Fibroblast of lung (primary cell): ENCODE measurements around the gene CCDC169.

Experiments used
- CTCF ChIP-seq, 2 donors: IDR thresholded peaks in 1 of 2; conservative IDR thresholded peaks in 1 of 2; 1 replicate in 1 of 2; 2 replicates in 1 of 2; pipeline ENCODE4 v1.5.1; 2011 to 2012; ENCODE audit warnings: low read length in 2 of 2, control low read depth in 1 of 2, inconsistent platforms in 1 of 2, low read depth in 1 of 2, mild to moderate bottlenecking in 1 of 2
- EZH2 ChIP-seq: IDR thresholded peaks from 2 replicates; pipeline ENCODE4 v1.5.1; 2012; ENCODE audit warnings: low read length, control low read depth, mild to moderate bottlenecking; ENCODE audit errors: missing control alignments

DNA sequence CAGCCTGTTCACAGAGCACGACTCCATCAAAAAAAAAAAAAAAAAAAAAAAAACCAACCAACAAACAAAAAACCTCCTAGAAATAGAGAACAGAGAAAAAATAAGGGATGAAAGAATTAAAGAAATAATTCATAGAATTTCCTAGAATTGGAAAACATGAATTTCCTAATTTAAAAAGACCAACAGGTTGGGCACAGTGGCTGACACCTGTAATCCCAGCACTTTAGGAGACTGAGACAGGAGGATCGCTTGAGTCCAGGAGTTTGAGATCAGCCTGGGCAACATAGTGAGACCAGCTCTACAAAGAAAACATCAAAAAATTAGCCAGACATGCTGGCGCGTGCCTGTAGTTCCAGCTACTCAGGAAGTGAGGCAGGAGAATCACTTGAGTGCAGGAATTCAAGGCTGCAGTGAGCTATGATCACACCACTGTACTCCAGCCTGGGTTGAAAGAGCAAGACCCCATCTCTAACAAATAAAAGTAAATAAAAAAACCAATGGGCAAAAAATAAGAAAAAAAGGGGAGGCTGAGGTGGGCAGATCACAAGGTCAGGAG lies 42.1 kb upstream of the CCDC169 start:
- no peak for TF ChIP-seq EZH2
- no peak for TF ChIP-seq CTCF (conservative IDR thresholded peaks at IDR 0.05 in 1 of 2, IDR thresholded peaks at IDR 0.05 in 1 of 2; ENCODE audit: low read depth in 1 of 2, low read length in 2 of 2)
